Left ventricle myocardium superior (tissue), 1 donor: Measurements from ENCODE around the gene SLC27A5. TPM values are rescaled to one million over a fixed set of nuclear protein-coding genes. Genes with fewer than 3 reads are reported as not detected.
"Not testable (repeated sequence)": the region's sequence is repeated elsewhere in the genome, so short reads cannot be mapped to it uniquely, and the experiment has no call there.

Experiments used
- ATAC-seq: fragments of 200-7000 bp; cut with Tn5 transposase; one replicate; pipeline ENCODE4 v1.9.1; 2020; ENCODE audit warnings: mild to moderate bottlenecking, moderate library complexity
- DNase-seq: peaks from one replicate; pipeline ENCODE4 v3.0.0-alpha.2; 2020
- intact Hi-C: fragments of 100-400 bp; cut with micrococcal nuclease; formaldehyde crosslinking; loops from one replicate; pipeline ENCODE4 v1.11.0; 2022
- microRNA-seq: library from miRNA; unstranded; fragments of <30 nt; microRNA quantifications from one replicate; pipeline ENCODE4 v1.2.0, GENCODE V29; 2020; ENCODE audit warnings: borderline number of aligned reads
- total RNA-seq: library from RNA; stranded (reverse); fragmentation: NEBNext Ultra II Directional; extraction: Animal tissue kit (Norgen Biotek cat#: 25700); gene quantifications from one replicate; pipeline ENCODE4 v1.2.1, GENCODE V29; 2021
- donor health status: DM: no; HTN: yes; CAD: no; lungs with severe emphysema.

SLC27A5 gene
- total RNA-seq, 1 donor from 2014 or later = 4.3 TPM

GRCh38 chr19:58450856-58451357, 60.9 kb downstream of the SLC27A5 start:
- DNase-seq (no peak), ATAC-seq (no peak)
- intact Hi-C loops = no loop called here

DNA sequence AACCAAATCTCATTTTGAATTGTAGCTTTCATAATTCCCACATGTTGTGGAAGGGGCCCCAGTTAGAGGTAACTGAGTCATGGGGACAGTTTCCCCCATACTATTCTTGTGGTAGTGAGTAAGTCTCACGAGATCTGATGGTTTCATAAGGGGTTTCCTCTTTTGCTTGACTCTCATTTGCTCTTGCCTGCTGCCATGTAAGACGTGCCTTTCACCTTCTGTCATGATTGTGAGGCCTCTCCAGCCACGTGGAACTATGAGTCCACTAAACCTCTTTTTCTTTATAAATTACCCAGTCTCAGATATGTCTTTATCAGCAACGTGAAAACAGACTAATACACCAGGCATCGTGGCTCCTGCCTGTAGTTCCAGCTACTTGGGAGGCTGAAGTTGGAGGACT, 61.8 kb downstream of the SLC27A5 start:
- DNase-seq, ATAC-seq, intact Hi-C loops: not testable (repeated sequence)

DNA sequence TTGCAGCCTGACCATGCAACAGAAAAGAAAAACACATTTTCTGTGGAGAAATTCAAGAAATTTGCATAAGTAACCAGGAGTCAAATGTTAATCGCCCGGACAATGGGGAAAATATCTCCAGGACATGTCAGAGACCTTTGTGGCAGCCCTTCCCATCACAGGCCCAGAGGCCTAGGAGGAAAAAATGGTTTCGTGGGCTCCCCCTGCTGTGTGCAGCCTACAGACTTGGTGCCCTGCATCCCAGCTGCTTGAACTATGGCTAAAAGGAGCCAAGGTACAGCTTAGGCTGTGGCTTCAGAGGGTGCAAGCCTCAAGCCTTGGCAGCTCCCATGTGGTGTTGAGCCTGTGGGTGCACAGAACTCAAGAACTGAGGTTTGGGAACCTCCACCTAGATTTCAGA, 62.9 kb downstream of the SLC27A5 start:
- ATAC-seq, intact Hi-C loops: not testable (repeated sequence)

More for the DNA sequence above, 62.9 kb downstream of the SLC27A5 start:
- not testable (repeated sequence) for DNase-seq

Small RNA genes within 50 kb of the gene (microRNA-seq; reads per million reads assigned to microRNA genes)
- not detected for gene MIR6807

Other genes starting within 250 kb of the SLC27A5 start
- gene ZNF8, start 233.0 kb downstream of the SLC27A5 start, total RNA-seq = 4.8 TPM
- 18.4 TPM for gene ERVK3-1, start 206.6 kb downstream of the SLC27A5 start, total RNA-seq
- gene ZSCAN22, start 185.0 kb downstream of the SLC27A5 start, total RNA-seq = 1.5 TPM
- gene A1BG, start 158.5 kb downstream of the SLC27A5 start, total RNA-seq = 5.7 TPM
- gene ZNF497, start 149.2 kb downstream of the SLC27A5 start, total RNA-seq = 0.55 TPM
- 0.37 TPM for gene ZNF837, start 131.0 kb downstream of the SLC27A5 start, total RNA-seq
- 483 TPM for gene RPS5, start 124.7 kb downstream of the SLC27A5 start, total RNA-seq
- gene RNF225, start 116.3 kb downstream of the SLC27A5 start, total RNA-seq = not detected
- gene ZNF584, start 103.3 kb downstream of the SLC27A5 start, total RNA-seq = 17.8 TPM
- 5.6 TPM for gene ZNF132, start 71.8 kb downstream of the SLC27A5 start, total RNA-seq
- 3.7 TPM for gene ZNF324B, start 60.4 kb downstream of the SLC27A5 start, total RNA-seq
- 5.0 TPM for gene ZNF324, start 44.9 kb downstream of the SLC27A5 start, total RNA-seq
- 4.6 TPM for gene ZNF446, start 35.6 kb downstream of the SLC27A5 start, total RNA-seq
- gene ZBTB45, start 7.8 kb upstream of the SLC27A5 start, total RNA-seq = 10.4 TPM
- 152 TPM for gene TRIM28, start 32.1 kb upstream of the SLC27A5 start, total RNA-seq
- 134 TPM for gene CHMP2A, start 43.1 kb upstream of the SLC27A5 start, total RNA-seq
- gene UBE2M, start 46.6 kb upstream of the SLC27A5 start, total RNA-seq = 144 TPM
- gene MZF1, start 61.3 kb upstream of the SLC27A5 start, total RNA-seq = 11.3 TPM